GM18520 (cell line): ENCODE results near the gene DNMT3A.

ENCODE experiments used
- ATAC-seq: cut with Tn5 transposase; IDR thresholded peaks from one replicate; pipeline ENCODE4 v1.9.1; 2021; ENCODE audit not compliant: unreplicated experiment

The DNMT3A gene

GRCh38 chr2:25307949-25308557 lies 33.7 kb downstream of the DNMT3A start:
- no peak for ATAC-seq

- ATAC-seq, result no peak
These were observed 34.9 kb downstream of the DNMT3A start for GRCh38 chr2:25306777-25307368.

DNA sequence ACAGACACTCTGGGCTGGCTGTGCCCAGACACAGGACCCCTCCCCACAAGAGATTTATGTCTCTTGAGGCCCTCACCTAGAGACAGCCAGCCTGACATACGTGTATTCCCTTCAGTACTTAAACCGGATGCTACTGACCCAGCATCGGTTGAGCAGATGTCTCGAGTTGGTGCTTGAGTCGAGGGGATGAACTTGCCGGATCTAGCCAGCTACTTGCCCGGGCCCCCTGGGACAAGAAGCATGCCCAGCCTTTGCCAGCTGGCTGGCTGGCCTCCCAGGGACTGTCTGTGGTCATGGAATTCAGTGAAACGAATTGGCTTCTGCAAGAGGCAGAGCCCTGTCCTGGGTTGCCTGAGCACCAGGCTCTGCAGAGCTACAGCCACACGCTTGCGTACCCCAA lies 36.0 kb downstream of the DNMT3A start:
- no peak for ATAC-seq

- ATAC-seq, result no peak
These were observed 36.7 kb downstream of the DNMT3A start for GRCh38 chr2:25304826-25305596.

- no peak for ATAC-seq
These were observed 37.4 kb downstream of the DNMT3A start for GRCh38 chr2:25304321-25304720.

DNA sequence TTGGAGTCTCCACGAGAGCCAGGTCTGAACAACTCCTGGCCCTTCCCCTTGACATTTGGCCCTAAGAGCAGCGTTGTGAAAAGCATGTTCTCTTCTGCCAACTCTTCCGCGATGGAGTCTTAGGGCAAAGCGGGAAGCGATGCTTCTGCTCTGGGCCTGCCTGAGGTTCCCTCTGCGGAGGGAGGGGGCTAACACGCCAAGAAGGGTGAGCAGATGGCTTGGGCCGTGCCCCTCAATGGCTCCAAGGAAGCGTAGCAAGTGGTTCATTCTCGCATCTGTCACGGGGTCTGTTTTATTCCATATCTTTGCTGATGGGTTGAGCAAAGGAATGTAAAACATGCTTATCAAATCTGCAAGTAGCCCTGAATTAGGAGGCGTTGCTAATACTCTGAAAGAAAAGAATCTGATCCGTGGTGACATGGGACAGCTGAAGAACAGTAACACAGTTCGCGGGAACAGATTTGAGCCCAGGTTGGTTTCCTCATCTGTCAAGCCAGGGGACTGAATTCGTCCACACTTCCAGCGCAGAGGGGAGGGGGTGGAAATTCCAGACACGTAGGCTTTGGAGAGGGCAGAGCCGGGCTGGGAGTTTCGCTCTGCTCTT lies 38.0 kb downstream of the DNMT3A start:
- no peak for ATAC-seq

- no peak for ATAC-seq
These were observed 38.9 kb downstream of the DNMT3A start for GRCh38 chr2:25302758-25303375.

GRCh38 chr2:25301453-25302352 lies 40.0 kb downstream of the DNMT3A start:
- ATAC-seq, result peak; percentile 91

GRCh38 chr2:25300001-25300400 lies 41.7 kb downstream of the DNMT3A start:
- ATAC-seq, result no peak

DNA sequence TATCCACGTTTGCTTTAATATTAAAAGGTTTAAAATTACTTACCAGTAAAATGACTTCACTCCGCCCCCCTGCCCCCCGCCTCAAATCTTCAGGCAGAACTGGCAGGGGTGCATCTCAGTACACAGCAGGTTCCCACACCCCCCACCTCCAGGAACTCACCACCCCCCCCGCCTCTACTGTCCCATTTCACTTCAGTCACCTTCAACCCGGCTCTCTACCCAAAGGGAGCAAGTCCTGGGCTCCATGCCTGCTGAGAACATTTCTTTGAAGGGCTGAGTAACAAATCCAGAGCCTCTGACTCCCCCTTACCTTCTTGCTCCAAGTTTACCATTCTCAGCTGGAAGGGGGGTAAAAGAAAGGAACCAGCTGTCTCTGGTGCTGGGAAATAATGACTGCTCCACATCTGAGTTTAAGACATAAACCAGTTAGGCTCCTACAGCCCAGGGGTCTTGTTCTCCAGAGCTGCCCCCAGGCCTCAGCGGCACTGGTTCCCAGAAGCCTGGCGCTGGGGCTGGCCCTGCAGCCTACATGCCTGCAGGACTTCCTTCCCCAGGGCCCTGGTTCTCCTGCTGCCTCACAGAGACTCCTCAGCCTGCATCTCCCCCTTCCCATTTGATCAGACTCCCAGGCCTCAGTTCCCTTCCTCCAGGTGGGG lies 42.8 kb downstream of the DNMT3A start:
- no peak for ATAC-seq

- ATAC-seq, result no peak
These were observed 44.0 kb downstream of the DNMT3A start for GRCh38 chr2:25297738-25298137.

GRCh38 chr2:25295621-25296020 lies 46.1 kb downstream of the DNMT3A start:
- no peak for ATAC-seq

- peak; percentile 73 for ATAC-seq
These were observed 46.9 kb downstream of the DNMT3A start for GRCh38 chr2:25294573-25295462.

DNA sequence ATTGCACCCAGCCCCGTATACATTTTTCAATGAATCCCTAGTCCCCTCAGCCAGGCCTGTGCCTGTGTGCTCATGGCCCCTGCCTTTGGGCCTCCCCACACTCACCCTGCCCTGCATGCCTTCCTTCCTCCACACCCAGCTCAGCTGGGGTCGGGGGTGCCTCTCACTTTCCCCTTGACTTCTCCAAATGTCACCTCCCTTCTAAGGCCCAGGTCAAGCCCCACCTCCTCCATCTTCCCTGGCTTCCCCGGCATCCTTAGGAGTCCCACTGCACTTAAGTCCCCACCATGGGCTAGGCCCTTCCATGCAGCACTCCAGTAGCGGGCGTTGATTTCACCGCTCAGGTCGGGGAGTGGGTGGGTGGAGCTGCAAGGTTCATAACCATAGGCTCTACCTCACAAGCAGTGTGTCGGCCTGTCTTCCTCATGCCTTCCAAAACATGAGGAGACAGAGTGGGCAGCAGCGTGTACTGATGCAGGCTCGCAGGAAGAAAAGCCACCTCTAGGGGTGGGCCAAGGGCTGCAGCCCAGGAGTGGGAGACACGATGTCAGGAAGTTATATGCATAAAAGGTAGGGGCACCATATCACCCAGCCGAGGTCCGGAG lies 47.7 kb downstream of the DNMT3A start:
- ATAC-seq, result no peak

DNA sequence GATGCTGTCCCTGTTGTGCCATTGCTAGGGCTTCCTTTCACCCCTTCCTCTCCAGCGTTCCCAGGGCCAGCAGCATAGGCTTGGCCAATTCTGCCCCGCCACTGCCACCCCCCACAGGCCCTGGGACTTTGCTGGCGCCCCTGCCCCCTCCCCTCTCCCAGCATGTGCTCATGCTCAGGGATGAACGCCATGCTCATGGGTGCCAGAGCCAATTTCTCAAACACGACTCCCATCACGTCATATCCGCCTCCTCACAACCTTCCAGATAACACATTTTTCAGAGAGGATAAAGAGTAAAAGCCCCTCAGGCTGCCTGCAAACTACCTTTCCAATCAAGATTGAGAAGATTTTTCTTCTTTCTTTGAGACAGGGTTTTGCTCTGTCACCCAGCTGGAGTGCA lies 48.6 kb downstream of the DNMT3A start:
- no peak for ATAC-seq

DNA sequence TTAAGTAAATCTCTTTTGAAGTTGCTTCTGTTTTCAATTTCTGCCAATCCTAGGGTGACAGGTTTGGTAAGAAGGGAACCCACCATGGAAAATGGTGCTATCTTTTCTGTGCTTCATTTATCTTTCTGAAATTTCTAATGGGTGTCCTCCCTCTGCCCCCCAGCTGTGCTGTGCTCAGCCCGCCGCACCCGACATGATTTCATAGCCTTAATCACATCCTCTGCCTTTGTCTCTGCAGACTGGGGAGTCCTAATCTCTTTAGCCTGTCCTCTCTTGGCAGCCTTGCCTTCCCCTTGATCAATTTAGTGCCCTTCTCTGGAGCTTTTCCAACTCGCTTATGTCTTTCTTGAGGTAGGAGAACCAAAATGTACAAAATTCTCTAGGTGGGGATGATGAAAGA lies 49.3 kb downstream of the DNMT3A start:
- no peak for ATAC-seq

- no peak for ATAC-seq
These were observed 50.8 kb downstream of the DNMT3A start for GRCh38 chr2:25290811-25291495.
